C4-2B (cell line): Measurements from ENCODE around the gene CLCNKB.

Experiments used
- CTCF ChIP-seq: fragments of 450-650 bp; conservative IDR thresholded peaks from 2 replicates; pipeline ENCODE4 v1.5.1; 2017; ENCODE audit warnings: mild to moderate bottlenecking
- ZFX ChIP-seq: fragments of 450-650 bp; IDR thresholded peaks from 2 replicates; pipeline ENCODE4 v1.6.1; 2017

GRCh38 chr1:16092923-16093511 lies 49.4 kb downstream of the CLCNKB start:
- TF ChIP-seq CTCF: no peak
- no peak for TF ChIP-seq ZFX
